Activated naive CD4-positive, alpha-beta T cell treated with anti-CD3 and anti-CD28 coated beads for 36 hours (primary cell): ENCODE results near the gene TP53. TPM values are rescaled to one million over a fixed set of nuclear protein-coding genes. Genes with fewer than 3 reads are reported as not detected.
"Not testable (repeated sequence)": the region's sequence is repeated elsewhere in the genome, so short reads cannot be mapped to it uniquely, and the experiment has no call there.

Source experiments
- CTCF ChIA-PET: fragments of 350-600 bp; sonication (Branson Sonifier 250); formaldehyde crosslinking; loops from one replicate; lab custom pipeline; 2021; ENCODE audit warnings: antibody characterized with exemption; lab: Charles Lee
- DNase-seq: peaks from one replicate; pipeline ENCODE4 v3.0.0-alpha.2; 2020
- H3K27ac Mint-ChIP-seq: one replicate; pipeline ENCODE4 v1.8.0; 2021; ENCODE audit warnings: mild to moderate bottlenecking, mixed read lengths
- H3K27me3 Mint-ChIP-seq: one replicate; pipeline ENCODE4 v1.8.0; 2021; ENCODE audit warnings: low read depth, mixed read lengths
- H3K36me3 Mint-ChIP-seq: one replicate; pipeline ENCODE4 v1.8.0; 2021; ENCODE audit warnings: low read depth, mixed read lengths
- H3K4me1 Mint-ChIP-seq: one replicate; pipeline ENCODE4 v1.8.0; 2021; ENCODE audit warnings: low read depth, mixed read lengths
- H3K4me3 Mint-ChIP-seq: one replicate; pipeline ENCODE4 v1.8.0; 2021; ENCODE audit warnings: mild to moderate bottlenecking, moderate library complexity, mixed read lengths
- H3K9me3 Mint-ChIP-seq: one replicate; pipeline ENCODE4 v1.8.0; 2021; ENCODE audit warnings: mixed read lengths
- intact Hi-C: fragments of 100-400 bp; cut with micrococcal nuclease; formaldehyde crosslinking; loops from one replicate; pipeline ENCODE4 v1.15.1; 2023
- total RNA-seq, 2 experiments: library from RNA; stranded (reverse); gene quantifications; one replicate each; pipeline ENCODE4 v1.2.3, GENCODE V29; 2021

TP53 gene
- total RNA-seq, 2 experiments from 2014 or later, result 148 to 149 TPM

DNA sequence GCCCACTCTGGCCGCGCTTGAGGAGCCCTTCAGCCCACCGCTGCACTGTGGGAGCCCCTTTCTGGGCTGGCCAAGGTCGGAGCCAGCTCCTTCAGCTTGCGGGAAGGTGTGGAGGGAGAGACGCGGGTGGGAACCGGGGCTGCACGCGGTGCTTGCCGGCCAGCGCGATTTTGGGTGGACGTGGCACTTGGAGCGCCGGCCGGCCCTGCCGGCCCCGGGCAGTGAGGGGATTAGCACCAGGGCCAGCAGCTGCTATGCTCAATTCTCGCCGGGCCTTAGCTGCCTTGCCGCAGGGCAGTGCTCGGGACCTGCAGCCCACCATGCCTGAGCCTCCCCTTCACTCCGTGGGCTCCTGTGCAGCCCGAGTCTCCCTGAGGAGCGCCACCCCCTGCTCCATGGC lies 46.5 kb downstream of the TP53 start:
- CTCF ChIA-PET, result interaction anchor here (0.6 to 1.0 kb wide), 2 partner anchors 29 to 47 kb away, joined by 3 read pairs; partner anchors contain the start of gene TP53
- intact Hi-C loops, result no loop called here
- H3K27me3 Mint-ChIP-seq, result no peaks in the 10 kb centered on the region
- peaks cover 1% of the 10 kb centered on the region for H3K9me3 Mint-ChIP-seq
- no peak overlapping the region for H3K27ac Mint-ChIP-seq
- no peaks in the 10 kb centered on the region for H3K36me3 Mint-ChIP-seq
- no peak overlapping the region for H3K4me3 Mint-ChIP-seq
- H3K4me1 Mint-ChIP-seq, result peaks cover 10% of the 10 kb centered on the region
- no peak for DNase-seq

DNA sequence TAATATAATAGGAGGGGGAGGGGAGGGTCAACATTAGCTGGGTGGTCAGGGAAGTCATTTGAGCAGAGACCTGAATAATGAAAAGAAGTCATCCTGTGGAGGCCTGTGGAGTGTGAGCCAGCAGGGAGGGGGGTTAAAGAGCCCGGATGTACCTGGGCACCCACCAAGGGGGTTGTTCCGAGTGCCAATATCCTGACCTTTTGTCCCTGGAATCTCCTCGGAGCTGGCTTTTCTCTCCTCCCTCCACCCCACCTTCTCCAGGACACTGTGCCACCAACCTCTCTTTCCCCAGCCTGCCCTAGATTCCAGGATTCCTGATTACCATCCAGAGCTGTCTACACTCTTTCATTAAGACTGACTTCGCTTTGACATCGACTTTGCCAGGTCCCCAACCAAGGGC lies 51.1 kb downstream of the TP53 start:
- CTCF ChIA-PET, result interaction anchor here (1.7 kb wide), 1 partner anchor 51 kb away, joined by 6 read pairs; the partner anchor contains the start of gene TP53
- Mint-ChIP-seq H3K4me1 (no peaks in the 10 kb centered on the region), H3K27ac (no peak overlapping the region), H3K4me3 (no peak overlapping the region), H3K9me3 (no peaks in the 10 kb centered on the region), H3K36me3 (no peaks in the 10 kb centered on the region), H3K27me3 (no peaks in the 10 kb centered on the region)
- no peak for DNase-seq
- intact Hi-C loops, result no loop called here

DNA sequence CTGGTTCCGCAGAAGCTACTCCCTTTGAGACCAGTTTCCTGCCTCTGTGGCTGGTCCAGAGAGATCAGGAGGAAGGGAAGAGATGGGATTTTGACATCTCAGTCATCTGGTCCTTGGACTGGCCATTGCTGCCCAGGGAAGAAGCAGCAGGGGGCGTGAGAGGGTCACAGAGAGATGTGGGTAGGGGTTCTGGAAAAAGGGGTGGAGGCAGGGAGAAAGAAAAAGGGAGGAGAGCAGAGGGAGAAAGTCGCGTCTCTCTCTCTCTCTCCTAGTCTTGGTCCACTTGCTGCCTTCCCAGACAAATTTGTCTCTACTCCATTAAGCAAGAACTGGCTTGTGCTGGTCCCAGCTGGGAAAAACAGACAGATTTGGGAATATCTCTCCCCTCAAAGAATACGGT lies 52.9 kb downstream of the TP53 start:
- Mint-ChIP-seq H3K27me3 (no peaks in the 10 kb centered on the region), H3K27ac (no peak overlapping the region), H3K4me1 (no peaks in the 10 kb centered on the region), H3K9me3 (no peaks in the 10 kb centered on the region), H3K36me3 (no peaks in the 10 kb centered on the region), H3K4me3 (no peak overlapping the region)
- CTCF ChIA-PET, result interaction anchor here (0.6 to 5.6 kb wide), 5 partner anchors 12 to 183 kb away, joined by 3 to 56 read pairs (median 3); partner anchors contain the start of genes TP53 and WRAP53
- peak; percentile 59 for DNase-seq
- intact Hi-C loops, result no loop called here

DNA sequence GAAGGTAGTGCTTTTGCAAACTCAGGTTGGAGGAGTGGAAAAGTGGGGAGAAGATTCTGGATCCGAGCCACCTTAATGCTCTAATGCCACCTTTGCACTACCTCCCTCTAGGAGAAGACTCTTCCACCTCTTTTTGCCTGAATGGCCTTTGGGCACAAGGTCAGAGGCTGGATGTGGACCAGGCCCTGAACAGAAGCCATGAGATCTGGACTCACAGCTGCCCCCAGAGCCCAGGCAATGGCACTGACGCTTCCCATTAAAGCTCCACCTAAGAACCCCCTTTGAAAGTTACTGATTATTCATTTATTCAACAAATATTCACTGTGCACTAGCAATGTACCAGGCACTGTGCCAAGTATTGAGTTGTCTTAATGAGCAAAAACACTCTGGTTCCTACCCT lies 54.2 kb downstream of the TP53 start:
- no peaks in the 10 kb centered on the region for H3K36me3 Mint-ChIP-seq
- H3K27me3 Mint-ChIP-seq, result no peaks in the 10 kb centered on the region
- CTCF ChIA-PET, result interaction anchor here (0.6 to 5.6 kb wide), 13 partner anchors 9 to 111 kb away, joined by 3 to 56 read pairs (median 4); partner anchors contain the start of genes FXR2, TP53 and WRAP53
- intact Hi-C loops, result no loop called here
- no peaks in the 10 kb centered on the region for H3K9me3 Mint-ChIP-seq
- H3K4me3 Mint-ChIP-seq, result no peak overlapping the region
- H3K27ac Mint-ChIP-seq, result no peak overlapping the region
- H3K4me1 Mint-ChIP-seq, result no peaks in the 10 kb centered on the region
- DNase-seq, result no peak

DNA sequence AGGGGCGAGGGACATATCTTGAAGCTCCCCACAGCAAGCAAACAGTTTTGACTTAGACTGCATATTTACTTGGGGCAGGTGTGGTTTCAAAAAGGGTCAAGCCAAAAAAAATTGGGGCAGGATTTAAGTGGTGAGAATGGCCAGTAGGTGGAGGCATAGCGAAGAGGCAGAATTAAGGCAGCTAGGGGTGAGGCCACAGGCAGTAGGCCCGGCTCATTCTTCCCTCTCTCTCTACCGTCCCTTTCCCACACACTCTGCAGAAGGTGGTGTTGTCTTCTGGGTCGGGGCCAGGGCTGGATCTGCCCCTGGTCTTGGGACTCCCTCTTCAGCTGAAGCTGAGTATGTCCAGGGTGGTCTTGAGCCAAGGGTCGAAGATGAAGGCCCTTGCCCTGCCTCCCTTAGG lies 54.8 kb downstream of the TP53 start:
- CTCF ChIA-PET, result interaction anchor here (0.6 to 5.6 kb wide), 17 partner anchors 10 to 262 kb away, joined by 3 to 56 read pairs (median 4); partner anchors contain the start of genes ATP1B2, FXR2, TP53 and WRAP53
- Mint-ChIP-seq H3K4me1 (peaks cover 2% of the 10 kb centered on the region), H3K27me3 (no peaks in the 10 kb centered on the region), H3K36me3 (no peaks in the 10 kb centered on the region), H3K27ac (no peak overlapping the region), H3K4me3 (no peak overlapping the region), H3K9me3 (no peaks in the 10 kb centered on the region)
- intact Hi-C loops, result loop anchor here (1.0 kb wide), 2 partner anchors 56 to 85 kb away; partner anchors contain the start of genes DNAH2 and WRAP53
- peak; percentile 60 for DNase-seq

DNA sequence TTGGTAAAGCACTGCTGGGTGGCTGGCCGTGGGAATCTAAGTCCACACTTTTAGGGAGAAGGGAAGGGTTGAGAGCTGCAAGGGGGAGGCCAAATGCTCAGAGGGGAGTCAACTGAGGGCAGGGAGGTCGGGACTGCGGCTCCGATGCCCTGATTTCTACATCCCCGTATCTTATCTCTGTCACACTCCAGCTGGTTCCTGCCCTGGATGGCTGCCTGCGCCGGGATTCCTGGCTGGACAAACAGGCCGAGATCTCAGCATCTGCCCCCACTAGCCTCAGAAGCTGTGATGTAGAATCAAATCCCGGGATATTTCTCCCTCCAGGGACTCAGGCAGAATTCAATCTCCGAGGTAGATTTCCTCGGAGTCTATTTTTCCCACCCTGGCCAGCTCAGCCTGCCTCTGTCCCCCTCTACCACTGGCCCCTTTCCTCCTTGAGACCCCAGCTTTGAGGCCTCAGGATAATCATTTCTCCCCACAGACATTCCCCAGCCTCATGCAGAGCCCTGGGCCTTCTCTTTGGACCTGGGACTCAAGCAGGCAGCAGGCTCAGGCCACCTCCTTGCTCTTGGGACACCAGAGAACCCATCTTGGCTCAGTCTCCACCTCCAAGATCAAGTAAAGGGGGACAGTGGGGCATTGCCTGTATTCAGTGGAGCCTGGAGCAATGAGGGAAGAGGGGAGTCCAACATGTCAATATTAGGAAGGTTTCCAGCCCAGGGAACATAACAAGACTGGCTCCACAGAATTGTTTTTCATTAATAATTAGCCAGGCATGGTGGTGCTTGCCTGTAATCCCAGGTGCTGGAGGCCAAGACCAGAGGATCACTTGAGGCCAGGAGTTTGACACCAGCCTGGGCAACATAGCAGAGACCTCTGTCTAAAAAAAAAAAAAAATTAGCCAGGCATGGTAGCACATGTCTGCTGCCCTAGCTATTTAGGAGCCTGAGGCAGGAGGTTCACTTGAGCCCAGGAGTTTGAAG lies 55.6 kb downstream of the TP53 start:
- Mint-ChIP-seq H3K27ac (no peak overlapping the region), H3K27me3 (no peaks in the 10 kb centered on the region), H3K4me3 (no peak overlapping the region), H3K9me3 (no peaks in the 10 kb centered on the region), H3K4me1 (peaks cover 7% of the 10 kb centered on the region), H3K36me3 (no peaks in the 10 kb centered on the region)
- CTCF ChIA-PET, result interaction anchor here (0.6 to 5.6 kb wide), 14 partner anchors 9 to 276 kb away, joined by 3 to 56 read pairs (median 4); partner anchors contain the start of genes ATP1B2, TP53 and WRAP53
- no peak for DNase-seq
- intact Hi-C loops, result loop anchor here (1.0 kb wide), 2 partner anchors 57 to 86 kb away; partner anchors contain the start of genes DNAH2 and WRAP53

DNA sequence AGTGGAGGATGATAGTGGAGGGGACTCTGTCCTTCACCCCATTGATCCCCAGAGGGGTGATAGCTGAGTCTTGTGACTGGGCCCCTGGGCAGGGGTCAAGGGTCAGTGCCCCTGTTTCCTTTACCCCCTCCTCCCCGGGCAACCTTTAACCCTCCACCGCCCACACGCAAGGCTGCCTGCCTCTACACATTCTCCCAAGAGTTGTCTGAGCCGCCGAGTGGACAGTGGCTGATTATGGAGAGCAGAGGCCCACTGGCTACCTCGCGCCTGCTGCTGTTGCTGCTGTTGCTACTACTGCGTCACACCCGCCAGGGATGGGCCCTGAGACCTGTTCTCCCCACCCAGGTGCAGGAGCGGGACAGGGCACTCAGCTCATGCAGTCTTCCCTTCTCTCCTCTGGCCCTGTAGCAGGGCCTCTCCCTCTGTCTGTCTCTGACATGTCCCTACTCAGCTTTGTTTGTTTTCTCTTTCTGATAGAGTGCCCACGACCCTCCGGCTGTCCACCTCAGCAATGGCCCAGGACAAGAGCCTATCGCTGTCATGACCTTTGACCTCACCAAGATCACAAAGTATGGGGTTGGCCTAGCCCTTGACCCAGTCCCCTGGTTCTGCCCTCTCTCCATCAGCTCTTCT lies 57.2 kb downstream of the TP53 start, which contains the start of gene SHBG:
TSS of gene SHBG (plus strand) at position 197 of the 633 bp plus-strand sequence. CDS start at position 235, 38 bp downstream.
- no peak within 1 kb of the TSS for H3K4me3 Mint-ChIP-seq

DNA sequence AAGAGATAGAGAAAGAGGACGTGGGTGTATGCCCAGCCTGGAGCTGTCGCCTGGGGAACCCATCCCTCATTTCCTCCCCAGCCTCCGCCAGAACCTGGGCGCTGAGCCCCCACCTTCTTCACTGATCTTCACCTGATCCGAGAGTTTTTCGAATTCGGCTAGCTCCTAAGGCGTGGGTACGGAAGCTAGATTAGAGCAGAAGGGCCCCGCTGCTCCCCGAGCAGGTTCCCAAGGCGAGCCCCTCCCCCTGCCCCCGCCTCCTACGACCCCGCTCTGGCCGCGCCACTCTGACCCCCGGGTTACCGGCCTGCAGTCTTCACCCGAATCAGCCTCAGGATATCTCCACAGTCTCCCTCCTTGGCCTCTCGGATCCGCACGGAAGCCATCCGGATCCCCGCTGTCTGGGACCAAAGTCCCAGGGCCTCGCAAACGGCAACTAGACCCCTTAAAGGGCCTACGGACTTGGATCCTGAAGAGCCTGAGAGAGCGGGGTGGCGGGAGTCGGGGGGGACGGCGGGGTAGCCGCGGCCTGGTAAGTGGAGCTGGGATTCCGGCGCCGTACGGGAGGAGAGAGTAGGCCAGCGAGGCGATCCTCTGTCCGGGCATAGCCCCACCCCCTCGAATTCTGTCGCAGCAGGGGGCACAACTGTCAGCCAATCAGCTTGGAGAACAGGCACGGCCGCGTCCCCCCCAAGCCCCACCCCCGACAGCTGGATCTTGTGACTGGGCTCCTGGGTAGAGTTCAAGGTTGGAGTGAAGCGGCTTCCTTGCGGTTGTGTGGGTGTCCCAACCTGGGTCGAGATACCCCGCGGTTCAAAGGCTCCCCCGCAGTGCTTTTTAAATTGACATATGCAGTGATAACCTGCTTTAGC lies 59.8 kb downstream of the TP53 start, which contains the start of gene SAT2:
TSS of gene SAT2 (minus strand) at position 572 of the 872 bp plus-strand sequence. CDS start at position 386, 186 bp downstream.
- Mint-ChIP-seq H3K27ac (peak within 1 kb of the TSS; percentile 30), H3K27me3 (no peaks in the 10 kb centered on the region), H3K36me3 (peaks cover 1% of the 10 kb centered on the region), H3K4me3 (peak within 1 kb of the TSS; percentile 88), H3K4me1 (peaks cover 7% of the 10 kb centered on the region), H3K9me3 (no peaks in the 10 kb centered on the region)
- DNase-seq, result peak; percentile 86
- CTCF ChIA-PET, result interaction anchor here (1.0 to 2.7 kb wide), 6 partner anchors 13 to 59 kb away, joined by 3 to 20 read pairs (median 5); partner anchors contain the start of genes FXR2, SOX15 and TP53
- intact Hi-C loops, result loop anchor here (1.0 kb wide), 1 partner anchor 12 kb away; no protein-coding TSS in a partner anchor

More for the DNA sequence above, 57.2 kb downstream of the TP53 start, which contains the start of gene SHBG:
- no peak for DNase-seq
- Mint-ChIP-seq H3K27ac (no peak within 1 kb of the TSS), H3K4me1 (peaks cover 7% of the 10 kb centered on the region), H3K36me3 (peaks cover 1% of the 10 kb centered on the region), H3K9me3 (no peaks in the 10 kb centered on the region), H3K27me3 (no peaks in the 10 kb centered on the region)
- intact Hi-C loops, result no loop called here
- CTCF ChIA-PET, result interaction anchor here (1.1 to 5.6 kb wide), 7 partner anchors 9 to 275 kb away, joined by 3 to 56 read pairs (median 5); partner anchors contain the start of genes ATP1B2, FXR2, TP53 and WRAP53

DNA sequence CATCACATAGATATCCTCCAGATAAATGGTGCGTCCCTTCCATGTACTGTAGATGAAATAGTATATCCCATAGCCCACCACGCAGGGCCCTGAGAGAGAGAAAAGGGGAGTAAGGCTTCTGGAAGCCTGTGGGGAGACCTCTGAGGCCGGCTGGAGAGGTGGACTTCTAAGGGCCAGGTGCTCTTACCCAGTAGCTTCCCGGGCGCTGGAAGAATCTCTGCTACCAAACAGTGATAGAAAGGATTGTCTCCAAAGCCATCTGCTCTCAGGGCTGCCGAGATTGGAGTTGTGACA lies 60.4 kb downstream of the TP53 start:
- no peak overlapping the region for H3K27ac Mint-ChIP-seq
- CTCF ChIA-PET, result interaction anchor here (1.3 to 2.7 kb wide), 4 partner anchors 13 to 60 kb away, joined by 4 to 20 read pairs (median 8); partner anchors contain the start of genes FXR2, SOX15 and TP53
- peaks cover 7% of the 10 kb centered on the region for H3K4me1 Mint-ChIP-seq
- H3K27me3 Mint-ChIP-seq, result no peaks in the 10 kb centered on the region
- no peak for DNase-seq
- peak overlapping the region; percentile 88 for H3K4me3 Mint-ChIP-seq
- peaks cover 1% of the 10 kb centered on the region for H3K36me3 Mint-ChIP-seq
- no peaks in the 10 kb centered on the region for H3K9me3 Mint-ChIP-seq
- intact Hi-C loops, result loop anchor here (1.0 kb wide), 1 partner anchor 12 kb away; no protein-coding TSS in a partner anchor

DNA sequence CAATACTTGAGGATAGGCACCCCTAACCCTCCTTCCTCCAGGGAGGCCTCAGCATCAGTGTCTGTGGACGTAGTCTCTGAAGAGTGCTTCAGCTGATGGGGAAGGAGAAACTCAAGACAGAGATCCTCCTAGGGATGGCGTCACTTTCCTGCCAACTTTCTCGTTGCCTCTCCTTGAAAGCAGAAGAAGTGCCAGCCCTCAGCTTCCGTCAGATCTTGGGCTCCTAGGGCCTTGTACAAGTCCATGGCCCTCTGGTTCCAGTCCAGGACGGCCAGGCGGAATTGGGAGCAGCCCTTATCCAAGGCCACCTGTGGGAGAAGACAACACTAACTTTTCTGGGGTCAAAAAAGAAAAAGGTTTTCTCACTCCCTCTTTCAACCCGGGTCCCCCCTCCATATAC lies 61.0 kb downstream of the TP53 start:
- H3K27me3 Mint-ChIP-seq, result no peaks in the 10 kb centered on the region
- H3K36me3 Mint-ChIP-seq, result peaks cover 1% of the 10 kb centered on the region
- CTCF ChIA-PET, result interaction anchor here (1.3 to 2.7 kb wide), 4 partner anchors 12 to 60 kb away, joined by 4 to 20 read pairs (median 8); partner anchors contain the start of genes FXR2, SOX15 and TP53
- intact Hi-C loops, result no loop called here
- H3K4me1 Mint-ChIP-seq, result peaks cover 7% of the 10 kb centered on the region
- no peak overlapping the region for H3K27ac Mint-ChIP-seq
- no peak for DNase-seq
- peak overlapping the region; percentile 88 for H3K4me3 Mint-ChIP-seq
- no peaks in the 10 kb centered on the region for H3K9me3 Mint-ChIP-seq

DNA sequence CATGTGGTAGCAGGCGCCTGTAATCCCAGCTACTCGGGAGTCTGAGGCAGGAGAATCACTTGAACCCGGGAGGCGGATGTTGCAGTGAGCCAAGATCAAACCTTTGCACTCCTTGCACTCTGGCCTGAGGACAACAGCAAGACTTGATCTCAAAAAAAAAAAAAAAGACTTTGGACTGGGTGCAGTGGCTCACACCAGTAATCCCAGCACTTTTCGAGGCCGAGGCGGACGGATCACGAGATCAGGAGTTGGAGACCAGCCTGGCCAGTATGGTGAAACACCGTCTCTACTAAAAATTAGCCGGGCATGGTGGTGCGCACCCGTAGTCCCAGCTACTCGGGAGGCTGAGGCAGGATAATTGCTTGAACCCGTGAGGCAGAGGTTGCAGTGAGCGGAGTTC lies 61.5 kb downstream of the TP53 start:
- H3K27ac Mint-ChIP-seq, H3K36me3 Mint-ChIP-seq, H3K4me1 Mint-ChIP-seq, H3K4me3 Mint-ChIP-seq, H3K9me3 Mint-ChIP-seq, DNase-seq, H3K27me3 Mint-ChIP-seq, intact Hi-C loops: not testable (repeated sequence)
- CTCF ChIA-PET, result interaction anchor here (1.1 to 2.7 kb wide), 2 partner anchors 61 to 62 kb away, joined by 4 to 20 read pairs; partner anchors contain the start of gene TP53
